ENCODE data around the gene MCU. TPM values are rescaled to one million over a fixed set of nuclear protein-coding genes. Genes with fewer than 3 reads are reported as not detected.

MCU gene
- total RNA-seq, 1 donor from 2014 or later, result 44.7 TPM

DNA sequence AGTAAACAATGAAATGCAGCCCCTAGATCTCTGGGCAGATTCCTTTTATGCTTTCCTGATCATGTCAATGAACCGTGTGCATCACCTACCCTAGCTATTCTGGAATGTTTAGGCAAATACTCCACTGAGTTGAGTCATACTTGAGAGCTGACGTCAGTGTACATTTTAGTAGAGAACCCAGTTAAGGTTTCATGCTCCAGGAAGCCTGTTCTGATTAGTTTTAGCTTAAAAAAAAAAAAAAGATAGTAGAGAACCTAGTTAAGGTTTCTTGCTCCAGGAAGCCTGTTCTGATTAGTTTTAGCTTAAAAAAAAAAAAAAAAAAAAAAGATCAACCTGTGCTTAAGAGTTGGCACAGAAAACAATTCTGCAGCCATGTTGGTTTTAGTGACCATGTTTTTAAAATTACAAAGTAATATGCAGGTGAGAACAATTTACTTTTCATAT is 3.7 kb upstream of the MCU start:
- peaks cover 12% of the 10 kb centered on the region for H3K4me1 ChIP-seq
- H3K36me3 ChIP-seq, result no peaks in the 10 kb centered on the region
- no peak for TF ChIP-seq POLR2A (IDR thresholded peaks at IDR 0.05)
- no peak overlapping the region for H3K4me3 ChIP-seq
- no peak overlapping the region for H3K27ac ChIP-seq
- no peaks in the 10 kb centered on the region for H3K27me3 ChIP-seq
- no peaks in the 10 kb centered on the region for H3K9me3 ChIP-seq
- DNase-seq (ENCODE audit: extremely low spot score in 2 of 2), result no peak
- intact Hi-C loops (cut with DNase I), result no loop called here

DNA sequence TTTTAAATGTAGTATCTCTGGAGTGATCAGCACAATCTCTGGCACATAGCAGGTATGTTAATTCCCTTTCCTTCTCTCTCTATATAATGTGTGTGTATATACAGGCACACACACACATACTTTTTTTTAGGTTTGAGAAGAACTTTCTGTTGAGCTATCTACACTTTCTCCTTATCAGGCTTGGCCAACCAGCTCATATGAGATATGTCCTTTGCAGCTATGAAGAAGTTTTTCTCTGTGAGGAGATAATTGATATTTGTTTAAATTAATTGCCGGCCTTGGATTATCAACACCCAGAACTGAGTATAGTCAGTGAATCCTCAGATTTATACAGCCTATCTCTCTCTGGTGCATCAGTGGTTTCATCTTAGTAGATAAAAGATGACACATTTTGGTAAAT is 2.3 kb upstream of the MCU start:
- intact Hi-C loops (cut with DNase I), result no loop called here
- H3K36me3 ChIP-seq, result no peaks in the 10 kb centered on the region
- TF ChIP-seq, protein P1, sequence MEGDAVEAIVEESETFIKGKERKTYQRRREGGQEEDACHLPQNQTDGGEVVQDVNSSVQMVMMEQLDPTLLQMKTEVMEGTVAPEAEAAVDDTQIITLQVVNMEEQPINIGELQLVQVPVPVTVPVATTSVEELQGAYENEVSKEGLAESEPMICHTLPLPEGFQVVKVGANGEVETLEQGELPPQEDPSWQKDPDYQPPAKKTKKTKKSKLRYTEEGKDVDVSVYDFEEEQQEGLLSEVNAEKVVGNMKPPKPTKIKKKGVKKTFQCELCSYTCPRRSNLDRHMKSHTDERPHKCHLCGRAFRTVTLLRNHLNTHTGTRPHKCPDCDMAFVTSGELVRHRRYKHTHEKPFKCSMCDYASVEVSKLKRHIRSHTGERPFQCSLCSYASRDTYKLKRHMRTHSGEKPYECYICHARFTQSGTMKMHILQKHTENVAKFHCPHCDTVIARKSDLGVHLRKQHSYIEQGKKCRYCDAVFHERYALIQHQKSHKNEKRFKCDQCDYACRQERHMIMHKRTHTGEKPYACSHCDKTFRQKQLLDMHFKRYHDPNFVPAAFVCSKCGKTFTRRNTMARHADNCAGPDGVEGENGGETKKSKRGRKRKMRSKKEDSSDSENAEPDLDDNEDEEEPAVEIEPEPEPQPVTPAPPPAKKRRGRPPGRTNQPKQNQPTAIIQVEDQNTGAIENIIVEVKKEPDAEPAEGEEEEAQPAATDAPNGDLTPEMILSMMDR (IDR thresholded peaks at IDR 0.05), result no peak
- TF ChIP-seq POLR2A (IDR thresholded peaks at IDR 0.05), result no peak
- no peak for TF ChIP-seq POLR2AphosphoS5 (IDR thresholded peaks at IDR 0.05; ENCODE audit: insufficient read depth in 1 of 2, low read depth in 1 of 2)
- H3K9me3 ChIP-seq, result no peaks in the 10 kb centered on the region
- H3K4me1 ChIP-seq, result peaks cover 25% of the 10 kb centered on the region
- no peaks in the 10 kb centered on the region for H3K27me3 ChIP-seq
- no peak overlapping the region for H3K27ac ChIP-seq
- H3K4me3 ChIP-seq, result no peak overlapping the region
- no peak for DNase-seq (ENCODE audit: extremely low spot score in 2 of 2)

DNA sequence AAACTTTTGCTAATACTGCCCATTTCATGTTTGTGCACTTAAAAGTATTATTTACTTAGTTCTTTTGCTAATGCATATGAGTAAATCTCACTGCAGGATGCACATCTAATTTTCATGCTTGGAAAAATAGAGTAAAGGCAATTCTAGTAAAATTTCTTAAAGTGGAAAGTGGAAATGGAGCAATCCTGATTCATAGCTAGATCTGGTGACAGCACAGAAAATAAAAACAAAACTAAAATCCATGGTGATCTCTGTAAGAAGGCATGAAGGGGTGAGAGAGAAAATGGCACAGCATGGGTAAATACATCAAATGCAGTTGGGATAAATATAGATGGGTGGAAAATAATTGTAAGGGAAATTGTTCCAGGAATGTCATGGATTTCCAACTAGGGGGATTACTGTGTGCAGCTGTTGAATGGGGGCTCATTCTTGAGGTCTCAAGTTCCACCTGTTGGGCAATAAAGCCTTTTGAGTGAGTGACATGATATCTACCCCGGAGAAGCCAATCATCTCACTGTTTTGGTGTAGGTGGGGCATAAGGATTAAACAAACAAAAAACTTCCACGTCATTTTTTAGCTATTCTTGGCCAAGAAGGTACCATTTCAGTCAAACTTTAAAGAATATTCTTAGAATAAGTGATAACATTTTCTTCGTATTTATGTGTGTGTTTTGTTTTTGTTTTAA is 1.7 kb upstream of the MCU start:
- no peak for TF ChIP-seq POLR2A (IDR thresholded peaks at IDR 0.05)
- TF ChIP-seq POLR2AphosphoS5 (IDR thresholded peaks at IDR 0.05; ENCODE audit: insufficient read depth in 1 of 2, low read depth in 1 of 2), result no peak
- TF ChIP-seq, protein P1 (IDR thresholded peaks at IDR 0.05), result no peak

DNA sequence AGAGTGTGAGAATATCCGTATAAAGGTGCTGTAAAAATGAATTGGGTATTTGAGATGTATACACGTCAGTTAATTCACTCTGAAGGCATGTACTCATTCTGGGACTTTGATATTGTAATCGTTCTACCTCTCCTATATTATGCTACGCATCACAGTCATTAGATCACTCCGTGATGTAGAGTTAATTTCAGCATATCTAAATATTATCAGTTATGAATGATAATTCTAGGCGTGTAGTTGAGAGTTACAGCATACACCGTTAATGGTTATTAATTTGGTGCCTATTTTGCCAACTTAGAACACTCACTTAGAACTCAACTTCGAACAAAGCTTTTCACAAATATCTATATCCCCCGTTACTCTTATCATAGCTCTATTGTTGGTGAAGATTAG is 477 bp upstream of the MCU start:
- TF ChIP-seq, protein P1 (IDR thresholded peaks at IDR 0.05), result no peak
- TF ChIP-seq POLR2A (IDR thresholded peaks at IDR 0.05) (no peak), POLR2AphosphoS5 (IDR thresholded peaks at IDR 0.05; ENCODE audit: insufficient read depth in 1 of 2, low read depth in 1 of 2) (no peak)
- Histone ChIP-seq H3K36me3 (no peaks in the 10 kb centered on the region), H3K4me1 (peaks cover 36% of the 10 kb centered on the region), H3K27me3 (no peaks in the 10 kb centered on the region), H3K27ac (peak overlapping the region; percentile 92), H3K4me3 (peak overlapping the region; percentile 79 to 85), H3K9me3 (no peaks in the 10 kb centered on the region)
- intact Hi-C loops (cut with DNase I), result no loop called here
- DNase-seq (ENCODE audit: extremely low spot score in 2 of 2), result no peak

More for the DNA sequence above, 1.7 kb upstream of the MCU start:
- Histone ChIP-seq H3K27me3 (no peaks in the 10 kb centered on the region), H3K4me1 (peaks cover 30% of the 10 kb centered on the region), H3K36me3 (no peaks in the 10 kb centered on the region), H3K4me3 (no peak overlapping the region), H3K27ac (no peak overlapping the region), H3K9me3 (no peaks in the 10 kb centered on the region)
- intact Hi-C loops (cut with DNase I), result no loop called here
- DNase-seq (ENCODE audit: extremely low spot score in 2 of 2), result no peak

DNA sequence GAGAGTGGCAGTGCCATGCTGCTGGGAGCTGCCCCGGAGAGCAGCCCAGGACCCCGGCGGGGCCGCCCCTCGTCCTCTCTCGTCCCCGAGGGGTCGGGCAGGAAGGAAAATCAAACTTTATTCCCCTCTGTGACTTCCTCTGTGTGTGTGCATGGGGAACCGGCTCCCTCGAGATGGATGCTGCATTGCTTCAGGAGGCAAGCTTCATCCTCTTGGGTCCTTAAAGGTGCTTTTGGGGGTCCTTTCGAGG is 726 bp downstream of the MCU start:
- TF ChIP-seq, protein P1 (IDR thresholded peaks at IDR 0.05), result no peak
- TF ChIP-seq POLR2A (IDR thresholded peaks at IDR 0.05), result no peak
- TF ChIP-seq POLR2AphosphoS5 (IDR thresholded peaks at IDR 0.05; ENCODE audit: insufficient read depth in 1 of 2, low read depth in 1 of 2), result no peak
- H3K27ac ChIP-seq, result peak overlapping the region; percentile 92
- H3K9me3 ChIP-seq, result no peaks in the 10 kb centered on the region
- intact Hi-C loops (cut with DNase I), result no loop called here
- DNase-seq (ENCODE audit: extremely low spot score in 2 of 2), result no peak
- peaks cover 36% of the 10 kb centered on the region for H3K4me1 ChIP-seq
- no peaks in the 10 kb centered on the region for H3K27me3 ChIP-seq
- peak overlapping the region; percentile 79 to 85 for H3K4me3 ChIP-seq
- no peaks in the 10 kb centered on the region for H3K36me3 ChIP-seq
